ENCODE results near the gene CAPN11. TPM values are rescaled to one million over a fixed set of nuclear protein-coding genes. Genes with fewer than 3 reads are reported as not detected.

The CAPN11 gene
- total and polyA plus RNA-seq, 12 donors = 0.09 to 0.72 (median 0.32) TPM; not detected in 4

DNA sequence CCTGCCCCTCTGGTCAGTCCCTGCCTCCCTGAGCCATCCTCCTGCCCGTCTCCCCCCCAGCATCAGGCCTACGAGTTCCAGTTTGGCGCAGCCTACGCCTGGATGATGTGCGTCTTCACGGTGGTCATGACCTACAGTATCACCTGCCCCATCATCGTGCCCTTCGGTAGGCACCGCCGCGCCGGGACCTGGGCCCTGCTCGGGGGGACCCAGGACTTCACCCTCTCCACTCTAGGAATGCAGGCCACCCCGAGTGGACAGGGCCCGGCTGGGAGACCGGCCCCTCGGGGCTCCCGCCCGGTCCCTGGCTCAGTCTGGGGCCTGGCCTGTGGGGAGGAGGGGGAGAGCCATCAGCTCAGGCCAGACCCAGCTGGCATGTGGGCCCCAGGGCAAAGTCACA lies 6.1 kb upstream of the CAPN11 start:
- H3K4me3 ChIP-seq = no peak overlapping the region
- H3K27me3 ChIP-seq = no peaks in the 10 kb centered on the region
- no peak overlapping the region for H3K27ac ChIP-seq
- peaks cover 0 to 22% (median 4%) of the 10 kb centered on the region in 9 donors for H3K4me1 ChIP-seq
- peaks cover 0 to 46% (median 11%) of the 10 kb centered on the region in 9 donors for H3K36me3 ChIP-seq
- no peaks in the 10 kb centered on the region for H3K9me3 ChIP-seq
- DNase-seq (no peak), ATAC-seq (peak in 1 of 8 donors; percentile 13)
- 93 to 94% methylated on average over 19 of the region's 19 CpGs for WGBS, 2 donors
- intact Hi-C loops (cut with DNase I) = loop anchor here in 9 of 10 donors (1.0 to 10.0 kb wide), 5 partner anchors 54 to 182 kb away; no protein-coding TSS in a partner anchor
- TF ChIP-seq, protein P1, sequence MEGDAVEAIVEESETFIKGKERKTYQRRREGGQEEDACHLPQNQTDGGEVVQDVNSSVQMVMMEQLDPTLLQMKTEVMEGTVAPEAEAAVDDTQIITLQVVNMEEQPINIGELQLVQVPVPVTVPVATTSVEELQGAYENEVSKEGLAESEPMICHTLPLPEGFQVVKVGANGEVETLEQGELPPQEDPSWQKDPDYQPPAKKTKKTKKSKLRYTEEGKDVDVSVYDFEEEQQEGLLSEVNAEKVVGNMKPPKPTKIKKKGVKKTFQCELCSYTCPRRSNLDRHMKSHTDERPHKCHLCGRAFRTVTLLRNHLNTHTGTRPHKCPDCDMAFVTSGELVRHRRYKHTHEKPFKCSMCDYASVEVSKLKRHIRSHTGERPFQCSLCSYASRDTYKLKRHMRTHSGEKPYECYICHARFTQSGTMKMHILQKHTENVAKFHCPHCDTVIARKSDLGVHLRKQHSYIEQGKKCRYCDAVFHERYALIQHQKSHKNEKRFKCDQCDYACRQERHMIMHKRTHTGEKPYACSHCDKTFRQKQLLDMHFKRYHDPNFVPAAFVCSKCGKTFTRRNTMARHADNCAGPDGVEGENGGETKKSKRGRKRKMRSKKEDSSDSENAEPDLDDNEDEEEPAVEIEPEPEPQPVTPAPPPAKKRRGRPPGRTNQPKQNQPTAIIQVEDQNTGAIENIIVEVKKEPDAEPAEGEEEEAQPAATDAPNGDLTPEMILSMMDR (IDR thresholded peaks at IDR 0.05) = no peak

DNA sequence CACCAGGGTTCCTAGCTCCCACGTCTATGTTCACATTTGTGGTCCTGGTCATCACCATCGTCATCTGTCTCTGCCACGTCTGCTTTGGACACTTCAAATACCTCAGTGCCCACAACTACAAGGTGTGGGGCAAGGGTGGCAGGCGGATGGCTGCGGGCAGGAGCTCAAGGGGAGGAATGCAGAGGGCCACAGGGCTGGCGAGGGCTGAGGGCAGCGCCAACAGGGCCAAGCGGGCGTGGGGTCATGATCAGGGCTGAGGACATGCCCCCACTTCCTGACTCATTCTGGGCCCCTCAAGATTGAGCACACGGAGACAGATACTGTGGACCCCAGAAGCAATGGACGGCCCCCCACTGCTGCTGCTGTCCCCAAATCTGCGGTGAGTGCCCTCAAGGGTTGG lies 4.6 kb upstream of the CAPN11 start:
- no peaks in the 10 kb centered on the region for H3K9me3 ChIP-seq
- 90 to 95% methylated on average over 12 of the region's 12 CpGs for WGBS, 2 donors
- intact Hi-C loops (cut with DNase I) = loop anchor here in 3 of 10 donors (5.0 to 10.0 kb wide), 2 partner anchors 57 to 181 kb away; no protein-coding TSS in a partner anchor

GRCh38 chr6:44156494-44157151 lies 2.0 kb upstream of the CAPN11 start:
- Histone ChIP-seq H3K27me3 (no peaks in the 10 kb centered on the region), H3K4me1 (peaks cover 0 to 5% (median 2%) of the 10 kb centered on the region in 9 donors), H3K36me3 (peaks cover 0 to 16% (median 0%) of the 10 kb centered on the region in 9 donors), H3K9me3 (no peaks in the 10 kb centered on the region), H3K27ac (no peak overlapping the region), H3K4me3 (no peak overlapping the region)
- ATAC-seq = no peak
- 86% methylated on average over 9 of the region's 9 CpGs for WGBS, 2 donors
- TF ChIP-seq, protein P1 (IDR thresholded peaks at IDR 0.05) = no peak
- intact Hi-C loops (cut with DNase I) = loop anchor here in 2 of 10 donors (10.0 kb wide), 1 partner anchor 178 kb away; no protein-coding TSS in a partner anchor
- DNase-seq = no peak

More for the DNA sequence above, 4.6 kb upstream of the CAPN11 start:
- Histone ChIP-seq H3K4me3 (no peak overlapping the region), H3K27ac (no peak overlapping the region), H3K36me3 (peaks cover 0 to 31% (median 0%) of the 10 kb centered on the region in 9 donors), H3K4me1 (peaks cover 0 to 22% (median 4%) of the 10 kb centered on the region in 9 donors), H3K27me3 (no peaks in the 10 kb centered on the region)
- TF ChIP-seq, protein P1 (IDR thresholded peaks at IDR 0.05) = no peak
- ATAC-seq (no peak), DNase-seq (no peak)

DNA sequence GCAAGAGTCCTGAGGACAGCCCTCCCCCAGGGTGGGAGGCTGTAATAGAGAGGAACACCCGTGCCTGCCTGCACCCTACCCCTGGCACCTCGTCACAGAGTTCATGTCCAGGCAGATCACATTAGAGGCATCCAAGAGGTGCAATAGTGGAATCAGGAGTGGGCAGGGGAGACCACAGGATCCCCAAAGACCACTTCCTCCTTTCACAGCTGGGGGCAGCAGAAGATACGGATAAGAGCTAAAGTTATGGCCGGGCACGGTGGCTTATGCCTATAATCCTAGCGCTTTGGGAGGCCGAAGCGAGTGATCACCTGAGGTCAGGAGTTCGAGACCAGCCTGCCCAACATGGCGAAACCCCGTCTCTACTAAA lies 1.5 kb upstream of the CAPN11 start:
- Histone ChIP-seq H3K4me1 (no peaks in the 10 kb centered on the region), H3K9me3 (no peaks in the 10 kb centered on the region), H3K4me3 (no peak overlapping the region), H3K27ac (no peak overlapping the region), H3K36me3 (peaks cover 0 to 16% (median 0%) of the 10 kb centered on the region in 9 donors), H3K27me3 (no peaks in the 10 kb centered on the region)
- 89% methylated on average over 11 of the region's 11 CpGs for WGBS, 2 donors
- TF ChIP-seq, protein P1 (IDR thresholded peaks at IDR 0.05) = no peak
- DNase-seq (no peak), ATAC-seq (no peak)
- intact Hi-C loops (cut with DNase I) = loop anchor here in 2 of 10 donors (10.0 kb wide), 1 partner anchor 178 kb away; no protein-coding TSS in a partner anchor

Measured in heart right ventricle (tissue), 16 donors.